ENCODE data around the gene CCBE1.

- TF ChIP-seq FOXM1 (IDR thresholded peaks at IDR 0.05; ENCODE audit: borderline replicate concordance) = no peak
- no peak for TF ChIP-seq NFRKB (IDR thresholded peaks at IDR 0.05)
Measured at GRCh38 chr18:59453468-59453961, 243.7 kb downstream of the CCBE1 start.

All from HEK293T (cell line).